ENCODE measurements around the gene NBAS.
"Not testable (repeated sequence)": the region's sequence is repeated elsewhere in the genome, so short reads cannot be mapped to it uniquely, and the experiment has no call there.

NBAS gene

GRCh38 chr2:15251753-15252152 is 309.4 kb downstream of the NBAS start (continued):
- no peak for TF ChIP-seq PRDM2 (tag by site-specific recombination; IDR thresholded peaks at IDR 0.05; ENCODE audit: borderline replicate concordance)
- no peak for TF ChIP-seq ZBTB7A (tag by site-specific recombination; IDR thresholded peaks at IDR 0.05; ENCODE audit: low read depth)
- TF ChIP-seq ZFP41 (tag by site-specific recombination; IDR thresholded peaks at IDR 0.05; ENCODE audit: borderline replicate concordance), result no peak
- no peak for TF ChIP-seq ZNF48 (tag by site-specific recombination; IDR thresholded peaks at IDR 0.05)
- no peak for TF ChIP-seq ZNF211 (tag by site-specific recombination; IDR thresholded peaks at IDR 0.05; ENCODE audit: low read depth)
- no peak for TF ChIP-seq SETDB1 (IDR thresholded peaks at IDR 0.05; ENCODE audit: insufficient read length, low read length)
- TF ChIP-seq ZBTB20 (tag by site-specific recombination; IDR thresholded peaks at IDR 0.05), result no peak
- TF ChIP-seq ZNF623 (tag by site-specific recombination; IDR thresholded peaks at IDR 0.05), result no peak
- TF ChIP-seq FEZF1 (tag by site-specific recombination; IDR thresholded peaks at IDR 0.05), result no peak

GRCh38 chr2:15250946-15251345 is 310.2 kb downstream of the NBAS start:
- peak; percentile 79 for TF ChIP-seq ZNF146 (tag by site-specific recombination; IDR thresholded peaks at IDR 0.05)
- H3K9me3 ChIP-seq (ENCODE audit: control insufficient read depth, insufficient read depth, low read depth, low read length); H3K4me3 ChIP-seq (ENCODE audit: low read depth, low read length); CTCF ChIA-PET; H3K27ac ChIP-seq (ENCODE audit: extremely low read depth, low read depth, low read length); POLR2A ChIA-PET; H3K36me3 ChIP-seq (ENCODE audit: control insufficient read depth in 2 of 2, insufficient read depth in 1 of 2, low read length in 2 of 2); H3K4me1 ChIP-seq (ENCODE audit: control insufficient read depth, insufficient read depth, low read length): not testable (repeated sequence)

- H3K36me3 ChIP-seq (ENCODE audit: control insufficient read depth in 2 of 2, insufficient read depth in 1 of 2, low read length in 2 of 2), result no peaks in the 10 kb centered on the region
- TF ChIP-seq ZNF621 (tag by site-specific recombination; IDR thresholded peaks at IDR 0.05) (no peak), ZBTB44 (tag by site-specific recombination; IDR thresholded peaks at IDR 0.05) (no peak), SCRT2 (tag by site-specific recombination; IDR thresholded peaks at IDR 0.05) (no peak), ZNF394 (tag by site-specific recombination; IDR thresholded peaks at IDR 0.05; ENCODE audit: borderline replicate concordance) (no peak), ZNF558 (tag by site-specific recombination; IDR thresholded peaks at IDR 0.05) (no peak), ZNF112 (tag by site-specific recombination; IDR thresholded peaks at IDR 0.05) (no peak), ZNF501 (tag by site-specific recombination; IDR thresholded peaks at IDR 0.05) (no peak), ZNF223 (tag by site-specific recombination; IDR thresholded peaks at IDR 0.05) (no peak), IKZF3 (tag by site-specific recombination; IDR thresholded peaks at IDR 0.05) (no peak)
- H3K4me3 ChIP-seq (ENCODE audit: low read depth, low read length), result no peak overlapping the region
- no peaks in the 10 kb centered on the region for H3K9me3 ChIP-seq (ENCODE audit: control insufficient read depth, insufficient read depth, low read depth, low read length)
- POLR2A ChIA-PET, result no interaction called here
- H3K27ac ChIP-seq (ENCODE audit: extremely low read depth, low read depth, low read length), result no peak overlapping the region
- CTCF ChIA-PET, result no interaction called here
- peaks cover 18% of the 10 kb centered on the region for H3K4me1 ChIP-seq (ENCODE audit: control insufficient read depth, insufficient read depth, low read length)
Observed at GRCh38 chr2:15246870-15247269, 314.3 kb downstream of the NBAS start.
